GM18505 (cell line): ENCODE data around the gene VPS35L.

Experiments used
- ATAC-seq: cut with Tn5 transposase; IDR thresholded peaks from one replicate; pipeline ENCODE4 v1.9.1; 2021; ENCODE audit not compliant: unreplicated experiment
- POLR2A ChIP-seq: IDR thresholded peaks from 4 replicates; pipeline ENCODE4 v1.6.1; 2011; ENCODE audit warnings: borderline replicate concordance; ENCODE audit not compliant: insufficient read depth, insufficient read length; ENCODE audit errors: extremely low read depth

Gene VPS35L

GRCh38 chr16:19745286-19746010 is 189.9 kb downstream of the VPS35L start:
- TF ChIP-seq POLR2A, result no peak
- ATAC-seq, result no peak

DNA sequence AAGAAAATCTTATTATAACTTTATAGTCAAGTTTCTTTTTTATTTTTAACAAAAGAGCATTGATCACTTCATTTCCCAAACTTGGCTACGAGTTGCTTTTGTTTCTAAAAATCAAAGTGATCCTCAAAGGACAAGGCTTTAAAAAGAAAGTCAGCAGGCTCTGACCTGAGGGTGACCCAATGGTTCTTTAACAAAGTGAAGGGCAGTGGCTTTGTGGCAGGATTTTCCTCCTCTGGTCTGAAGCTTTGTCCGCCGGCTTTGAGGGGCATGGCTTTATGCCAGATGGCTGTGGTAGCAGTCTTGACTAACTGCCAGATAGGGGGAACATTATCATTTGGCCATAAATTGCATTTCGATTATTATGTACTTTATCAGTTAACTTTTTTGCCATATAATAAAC is 191.1 kb downstream of the VPS35L start:
- no peak for TF ChIP-seq POLR2A
- ATAC-seq, result no peak

DNA sequence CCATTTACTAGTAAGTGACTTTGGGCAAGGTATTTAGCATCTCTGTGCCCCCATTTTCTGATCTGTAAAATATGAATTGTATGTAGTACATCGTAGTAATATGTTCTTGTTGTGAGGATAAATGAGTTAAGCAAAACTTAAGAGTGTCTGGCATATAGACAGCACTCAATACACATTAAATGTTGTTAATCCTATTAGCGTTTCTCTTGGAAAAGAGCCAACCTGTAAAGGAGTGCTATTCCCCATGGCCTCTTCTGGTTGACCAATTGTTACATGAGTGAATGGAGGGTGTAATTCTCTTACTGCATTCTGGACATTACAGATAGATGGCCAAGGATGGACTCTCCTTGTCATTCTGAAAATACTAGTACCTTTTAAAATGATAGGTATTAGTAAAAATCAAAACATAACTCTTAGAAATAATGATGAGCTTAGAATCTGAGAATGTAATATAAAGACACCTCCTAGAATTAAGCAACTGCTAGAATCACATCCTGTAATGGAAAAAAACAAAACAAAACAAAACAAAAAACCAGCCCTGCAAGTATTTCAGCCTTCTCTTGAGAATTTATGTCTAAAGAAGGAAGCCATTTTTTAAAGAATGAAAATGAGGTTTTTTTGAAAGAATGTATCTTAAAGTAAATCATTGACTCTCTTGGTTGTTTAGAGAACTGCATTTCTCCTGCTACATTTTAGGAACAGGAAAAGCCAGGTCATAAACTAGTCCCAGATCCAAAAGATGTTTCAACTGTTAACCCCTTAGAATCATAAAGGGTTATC is 193.1 kb downstream of the VPS35L start:
- TF ChIP-seq POLR2A, result no peak
- ATAC-seq, result no peak

DNA sequence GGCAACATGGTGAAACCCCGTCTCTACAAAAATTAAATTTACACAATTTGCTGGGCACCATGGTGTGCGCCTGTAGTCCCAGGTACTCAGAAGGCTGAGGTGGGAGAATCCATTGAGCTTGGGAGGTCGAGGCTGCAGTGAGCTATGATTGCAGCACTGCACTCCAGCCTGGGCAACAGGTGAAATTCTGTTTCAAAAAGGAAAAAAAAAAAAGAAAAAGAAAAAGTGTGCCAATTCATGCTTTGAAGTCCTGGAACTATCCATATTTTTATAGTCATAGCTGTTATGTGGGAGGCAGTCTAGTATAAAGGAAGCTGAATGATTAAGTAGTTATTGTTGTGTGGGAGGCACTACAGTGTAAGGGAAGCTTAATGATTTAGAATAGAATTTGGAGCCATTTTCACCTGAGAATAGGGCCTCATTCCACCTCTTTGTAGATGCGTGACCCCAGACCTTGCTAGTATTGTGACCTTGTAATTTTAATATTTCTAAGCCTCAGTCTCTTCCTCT is 194.1 kb downstream of the VPS35L start:
- ATAC-seq, result no peak
- no peak for TF ChIP-seq POLR2A
